ENCODE data around the gene C11orf87. TPM values are rescaled to one million over a fixed set of nuclear protein-coding genes. Genes with fewer than 3 reads are reported as not detected.

The C11orf87 gene
- total RNA-seq, 2 experiments from 2014 or later = not detected

- Histone ChIP-seq H3K4me1 (ENCODE audit: insufficient read depth, low read length, poor library complexity, severe bottlenecking) (no peaks in the 10 kb centered on the region), H3K27ac (ENCODE audit: low read depth, low read length, poor library complexity, severe bottlenecking) (no peak overlapping the region), H3K4me2 (ENCODE audit: low read length) (no peak overlapping the region), H2AFZ (ENCODE audit: low read length) (no peak overlapping the region), H3K9me3 (ENCODE audit: low read length) (no peaks in the 10 kb centered on the region), H3K9me2 (ENCODE audit: insufficient read depth, low read length) (no peaks in the 10 kb centered on the region), H4K20me1 (ENCODE audit: insufficient read depth, low read length) (no peaks in the 10 kb centered on the region), H3K36me3 (ENCODE audit: insufficient read depth, low read length) (no peaks in the 10 kb centered on the region), H3K79me2 (ENCODE audit: insufficient read depth, low read depth, low read length) (no peaks in the 10 kb centered on the region), H3K4me3 (ENCODE audit: low read depth, low read length, poor library complexity, severe bottlenecking) (no peak overlapping the region)
- no TSS peak for BruUV-seq (replicated peaks)
- TF ChIP-seq CTCF (conservative IDR thresholded peaks at IDR 0.05; ENCODE audit: low read length) (no peak), EZH2phosphoT487 (IDR thresholded peaks at IDR 0.05; ENCODE audit: borderline replicate concordance, low read depth, low read length) (no peak)
- POLR2A ChIA-PET = no interaction called here
- CTCF ChIA-PET (ENCODE audit: unreplicated experiment) = no interaction called here
- no peak for DNase-seq (ENCODE audit: low spot score)
- intact Hi-C loops (cut with micrococcal nuclease; ENCODE audit: unreplicated experiment) = no loop called here
Measured at GRCh38 chr11:109432105-109432504, 10.1 kb downstream of the C11orf87 start.

- no peak overlapping the region for H2AFZ ChIP-seq (ENCODE audit: low read length)
Measured at GRCh38 chr11:109433753-109434256, 11.8 kb downstream of the C11orf87 start.

More at GRCh38 chr11:109433753-109434256, 11.8 kb downstream of the C11orf87 start:
- no TSS peak for BruUV-seq (replicated peaks)
- H3K4me3 ChIP-seq (ENCODE audit: low read depth, low read length, poor library complexity, severe bottlenecking) = no peak overlapping the region
- no peak for DNase-seq (ENCODE audit: low spot score)
- no peaks in the 10 kb centered on the region for H4K20me1 ChIP-seq (ENCODE audit: insufficient read depth, low read length)
- TF ChIP-seq EZH2phosphoT487 (IDR thresholded peaks at IDR 0.05; ENCODE audit: borderline replicate concordance, low read depth, low read length) (no peak), CTCF (conservative IDR thresholded peaks at IDR 0.05; ENCODE audit: low read length) (no peak)
- H3K79me2 ChIP-seq (ENCODE audit: insufficient read depth, low read depth, low read length) = no peaks in the 10 kb centered on the region
- no peaks in the 10 kb centered on the region for H3K9me2 ChIP-seq (ENCODE audit: insufficient read depth, low read length)
- no peak overlapping the region for H3K27ac ChIP-seq (ENCODE audit: low read depth, low read length, poor library complexity, severe bottlenecking)
- intact Hi-C loops (cut with micrococcal nuclease; ENCODE audit: unreplicated experiment) = no loop called here
- no peaks in the 10 kb centered on the region for H3K9me3 ChIP-seq (ENCODE audit: low read length)
- CTCF ChIA-PET (ENCODE audit: unreplicated experiment) = no interaction called here
- no peak overlapping the region for H3K4me2 ChIP-seq (ENCODE audit: low read length)
- no peaks in the 10 kb centered on the region for H3K36me3 ChIP-seq (ENCODE audit: insufficient read depth, low read length)
- H3K4me1 ChIP-seq (ENCODE audit: insufficient read depth, low read length, poor library complexity, severe bottlenecking) = no peaks in the 10 kb centered on the region
- POLR2A ChIA-PET = interaction anchor here (0.6 kb wide), 1 partner anchor 12 kb away, joined by 4 read pairs; no protein-coding TSS in a partner anchor
